H7 (cell line): Measurements from ENCODE around the gene SMPD2. TPM values are rescaled to one million over a fixed set of nuclear protein-coding genes. Genes with fewer than 3 reads are reported as not detected.

Source experiments
- DNase-seq: peaks from one replicate; pipeline ENCODE4 v3.0.0; 2012
- H3K27me3 ChIP-seq: 2 replicates; pipeline ENCODE4 v1.6.0; 2011; ENCODE audit warnings: mild to moderate bottlenecking, low read length; ENCODE audit not compliant: control insufficient read depth, insufficient read depth
- H3K36me3 ChIP-seq: replicated peaks from 2 replicates; pipeline ENCODE4 v1.5.1; 2011; ENCODE audit warnings: low read length; ENCODE audit not compliant: control insufficient read depth, insufficient read depth
- H3K4me3 ChIP-seq: 2 replicates; pipeline ENCODE4 v1.5.1; 2011; ENCODE audit warnings: low read depth, mild to moderate bottlenecking, control low read depth, low read length, moderate library complexity; ENCODE audit not compliant: insufficient read depth
- total RNA-seq: library from RNA; depleted of rRNA; stranded (reverse); fragments of >200 nt; shearing (Covaris generic); gene quantifications from 2 replicates; pipeline ENCODE4 v1.2.3, GENCODE V29; 2014; rRNA removed

Gene SMPD2
- total RNA-seq, 1 experiment from 2014 or later: 13.2 TPM

DNA sequence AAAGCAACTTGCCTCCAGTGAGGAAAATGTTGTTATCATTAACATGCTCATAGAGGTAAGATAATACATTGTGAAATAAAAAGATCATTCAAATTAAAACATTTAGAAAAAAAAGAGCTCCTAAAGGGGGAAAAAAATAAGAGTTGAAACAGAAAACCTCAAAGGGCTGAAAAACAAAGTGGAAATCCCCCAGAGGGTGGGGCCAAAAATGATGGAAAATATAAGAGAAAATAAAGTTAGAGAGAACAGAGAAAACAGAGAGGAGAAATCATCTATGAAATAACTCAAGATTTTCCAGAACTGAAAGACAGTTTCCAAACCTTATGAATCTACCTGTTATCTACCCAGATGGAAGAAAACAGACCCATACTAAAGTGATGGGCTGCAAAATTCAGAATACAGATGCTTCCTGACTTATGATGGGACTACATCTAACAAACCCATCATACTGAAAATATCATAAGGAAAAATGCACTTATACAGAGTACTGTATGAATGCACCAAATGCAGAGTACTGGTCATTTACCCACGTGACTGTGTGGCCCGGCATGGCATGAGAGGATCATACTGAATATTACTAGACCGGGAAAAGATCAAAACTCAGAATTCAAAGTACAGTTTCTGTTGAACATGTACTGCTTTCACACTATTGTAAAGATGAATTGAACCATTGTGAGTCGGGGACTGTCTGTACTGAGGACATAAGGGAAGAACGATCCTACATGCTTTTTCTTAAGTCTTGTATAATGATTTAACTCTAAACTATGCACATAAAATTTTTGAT, 38.5 kb downstream of the SMPD2 start:
- DNase-seq: no peak
- Histone ChIP-seq H3K36me3 (peaks cover 19% of the 10 kb centered on the region), H3K4me3 (no peak overlapping the region), H3K27me3 (no peaks in the 10 kb centered on the region)

GRCh38 chr6:109480993-109481480, 40.5 kb downstream of the SMPD2 start:
- Histone ChIP-seq H3K27me3 (no peaks in the 10 kb centered on the region), H3K36me3 (peaks cover 9% of the 10 kb centered on the region), H3K4me3 (no peak overlapping the region)
- DNase-seq: no peak

GRCh38 chr6:109482905-109483734, 42.6 kb downstream of the SMPD2 start, which contains the start of gene ZBTB24:
Gene ZBTB24, minus strand, starts transcription at chr6:109483219. Its CDS starts 1,193 bp downstream, at chr6:109482026.
- peak; percentile 100 for DNase-seq
- H3K36me3 ChIP-seq: peaks cover 5% of the 10 kb centered on the region
- peak within 1 kb of the TSS; percentile 75 for H3K4me3 ChIP-seq
- H3K27me3 ChIP-seq: no peaks in the 10 kb centered on the region

- H3K36me3 ChIP-seq: peaks cover 5% of the 10 kb centered on the region
- DNase-seq: no peak
- H3K27me3 ChIP-seq: no peaks in the 10 kb centered on the region
- H3K4me3 ChIP-seq: peak overlapping the region; percentile 30
Measured at GRCh38 chr6:109483735-109484057, 43.2 kb downstream of the SMPD2 start.

- H3K4me3 ChIP-seq: no peak overlapping the region
- no peaks in the 10 kb centered on the region for H3K27me3 ChIP-seq
- H3K36me3 ChIP-seq: peaks cover 5% of the 10 kb centered on the region
- no peak for DNase-seq
Measured at GRCh38 chr6:109484122-109484521, 43.6 kb downstream of the SMPD2 start.

- peaks cover 4% of the 10 kb centered on the region for H3K36me3 ChIP-seq
- no peaks in the 10 kb centered on the region for H3K27me3 ChIP-seq
- no peak for DNase-seq
Measured at GRCh38 chr6:109485266-109485935, 44.9 kb downstream of the SMPD2 start.

DNA sequence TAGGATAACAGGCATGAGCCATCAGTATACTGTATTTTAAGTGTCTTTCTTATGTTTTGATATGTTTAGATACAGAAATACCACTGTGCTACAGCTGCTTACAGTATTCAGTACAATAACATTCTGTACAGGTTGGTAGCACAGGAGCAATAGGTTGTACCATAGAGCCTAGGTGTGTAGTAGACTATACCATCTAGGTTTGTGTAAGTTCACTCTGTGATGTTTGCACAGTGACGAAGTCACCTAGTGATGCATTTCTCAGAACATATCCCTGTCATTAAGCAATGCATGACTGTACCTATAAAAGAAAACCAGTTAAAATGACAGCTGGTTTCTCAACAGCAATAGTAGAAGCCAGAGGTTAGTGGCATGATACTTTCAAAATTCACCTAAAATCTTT, 45.5 kb downstream of the SMPD2 start:
- H3K4me3 ChIP-seq: no peak overlapping the region
- no peaks in the 10 kb centered on the region for H3K27me3 ChIP-seq
- no peak for DNase-seq
- no peaks in the 10 kb centered on the region; the same call in 1 of the 2 replicates for H3K36me3 ChIP-seq

More at GRCh38 chr6:109485266-109485935, 44.9 kb downstream of the SMPD2 start:
- H3K4me3 ChIP-seq: no peak overlapping the region

- no peak for DNase-seq
- H3K36me3 ChIP-seq: no peaks in the 10 kb centered on the region
- H3K27me3 ChIP-seq: no peaks in the 10 kb centered on the region
- no peak overlapping the region for H3K4me3 ChIP-seq
Measured at GRCh38 chr6:109488001-109488400, 47.5 kb downstream of the SMPD2 start.

DNA sequence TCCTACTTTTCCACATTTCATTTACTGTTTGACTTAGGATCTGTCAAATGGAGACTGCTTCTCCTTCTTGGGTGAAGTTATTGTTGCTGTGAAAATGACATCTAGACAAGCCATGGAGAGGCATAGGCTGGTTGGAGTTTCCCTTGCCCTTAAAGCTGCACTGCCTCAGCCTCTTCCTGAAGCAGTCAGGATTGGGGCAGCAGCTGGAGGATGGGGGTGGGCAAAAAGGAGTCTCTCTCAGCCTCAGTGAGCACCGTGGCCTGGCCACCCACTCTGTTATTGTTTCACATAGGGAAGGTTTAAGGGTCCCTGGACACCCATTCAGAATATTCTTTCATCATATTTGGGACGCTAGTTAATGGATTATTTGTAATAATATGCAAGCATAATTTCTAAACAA, 50.2 kb downstream of the SMPD2 start:
- Histone ChIP-seq H3K27me3 (no peaks in the 10 kb centered on the region), H3K4me3 (no peak overlapping the region), H3K36me3 (no peaks in the 10 kb centered on the region)
- DNase-seq: peak; percentile 47

GRCh38 chr6:109491207-109491938, 50.8 kb downstream of the SMPD2 start:
- no peak overlapping the region for H3K4me3 ChIP-seq

More at GRCh38 chr6:109491207-109491938, 50.8 kb downstream of the SMPD2 start:
- peak; percentile 63 for DNase-seq
- no peaks in the 10 kb centered on the region for H3K27me3 ChIP-seq
- no peaks in the 10 kb centered on the region for H3K36me3 ChIP-seq

Other genes with a start within 250 kb of the SMPD2 start
- 79.0 and 84.7 TPM in 2 replicates for gene CD164, start 58.3 kb upstream of the SMPD2 start, total RNA-seq
- 0.35 TPM in 1 of 2 replicates, not detected in the other for gene PPIL6, start 96 bp upstream of the SMPD2 start, total RNA-seq
- gene MICAL1, start 15.0 kb downstream of the SMPD2 start, total RNA-seq: 45.1 and 56.9 TPM in 2 replicates
- gene ZBTB24, start 42.5 kb downstream of the SMPD2 start, total RNA-seq: 17.8 and 18.1 TPM in 2 replicates